GM18511 (cell line): ENCODE data around the gene TRMT10A.
A peak's percentile ranks its signal among the peaks of the same experiment; 100 is the strongest.

Experiments used
- ATAC-seq: cut with Tn5 transposase; IDR thresholded peaks from one replicate; pipeline ENCODE4 v1.9.1; 2021; ENCODE audit warnings: mild to moderate bottlenecking, moderate library complexity; ENCODE audit not compliant: unreplicated experiment

TRMT10A gene

GRCh38 chr4:99563310-99564186 lies at the start of gene TRMT10A:
Gene TRMT10A, minus strand, starts transcription at chr4:99564039. Its CDS starts 4,701 bp downstream, at chr4:99559338.
- peak; percentile 96 for ATAC-seq

GRCh38 chr4:99612704-99613103 lies 48.9 kb upstream of the TRMT10A start:
- no peak for ATAC-seq

- ATAC-seq: no peak
Measured at GRCh38 chr4:99612281-99612680, 48.4 kb upstream of the TRMT10A start.

GRCh38 chr4:99610605-99611175 lies 46.9 kb upstream of the TRMT10A start:
- ATAC-seq: no peak

GRCh38 chr4:99608417-99608816 lies 44.6 kb upstream of the TRMT10A start:
- ATAC-seq: no peak

GRCh38 chr4:99606716-99607115 lies 42.9 kb upstream of the TRMT10A start:
- no peak for ATAC-seq

- peak; percentile 42 for ATAC-seq
Measured at GRCh38 chr4:99594818-99595217, 31.0 kb upstream of the TRMT10A start.

- peak; percentile 87 for ATAC-seq
Measured at GRCh38 chr4:99593781-99594641, 30.2 kb upstream of the TRMT10A start.

GRCh38 chr4:99591757-99592156 lies 27.9 kb upstream of the TRMT10A start:
- no peak for ATAC-seq

- no peak for ATAC-seq
Measured at GRCh38 chr4:99587803-99588202, 24.0 kb upstream of the TRMT10A start.

GRCh38 chr4:99587309-99587708 lies 23.5 kb upstream of the TRMT10A start:
- ATAC-seq: no peak

- ATAC-seq: no peak
Measured at GRCh38 chr4:99586797-99587196, 23.0 kb upstream of the TRMT10A start.

- no peak for ATAC-seq
Measured at GRCh38 chr4:99586322-99586721, 22.5 kb upstream of the TRMT10A start.

GRCh38 chr4:99585516-99585915 lies 21.7 kb upstream of the TRMT10A start:
- no peak for ATAC-seq

- ATAC-seq: no peak
Measured at GRCh38 chr4:99578714-99579113, 14.9 kb upstream of the TRMT10A start.

GRCh38 chr4:99574530-99575324 lies 10.9 kb upstream of the TRMT10A start, which contains the start of gene MTTP:
Gene MTTP, plus strand, starts transcription at chr4:99574824. Its CDS starts 86 bp downstream, at chr4:99574910.
- peak; percentile 83 for ATAC-seq

GRCh38 chr4:99573735-99574368 lies 10.0 kb upstream of the TRMT10A start:
- no peak for ATAC-seq

- no peak for ATAC-seq
Measured at GRCh38 chr4:99572527-99573240, 8.8 kb upstream of the TRMT10A start.

- no peak for ATAC-seq
Measured at GRCh38 chr4:99571883-99572282, 8.0 kb upstream of the TRMT10A start.
